ENCODE results near the gene STXBP1. TPM values are rescaled to one million over a fixed set of nuclear protein-coding genes. Genes with fewer than 3 reads are reported as not detected.

STXBP1 gene
- total and polyA plus RNA-seq, 2 of the 8 experiments (the other 6 are each of a cell fraction or from before 2014, with no cell fraction given), result 11.5 to 60.9 TPM

DNA sequence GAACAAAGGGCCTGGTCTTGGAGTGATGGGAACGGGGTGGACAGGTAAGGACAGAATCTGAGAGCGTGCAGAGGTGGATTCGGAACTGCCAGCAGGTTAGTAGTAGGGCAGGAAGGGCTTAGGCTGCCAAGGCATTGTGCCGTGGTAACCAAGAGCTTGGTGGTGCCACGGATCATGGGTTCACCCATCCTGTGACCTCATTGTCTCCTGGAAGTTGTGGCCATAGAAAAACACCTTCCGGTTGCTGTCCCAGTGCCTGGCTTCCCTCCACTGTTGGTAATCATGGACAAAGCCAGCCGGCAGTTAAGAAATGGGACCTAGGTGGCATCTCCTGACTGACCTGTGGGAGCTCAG, 52.2 kb downstream of the STXBP1 start (continued):
- TF ChIP-seq, protein P1, sequence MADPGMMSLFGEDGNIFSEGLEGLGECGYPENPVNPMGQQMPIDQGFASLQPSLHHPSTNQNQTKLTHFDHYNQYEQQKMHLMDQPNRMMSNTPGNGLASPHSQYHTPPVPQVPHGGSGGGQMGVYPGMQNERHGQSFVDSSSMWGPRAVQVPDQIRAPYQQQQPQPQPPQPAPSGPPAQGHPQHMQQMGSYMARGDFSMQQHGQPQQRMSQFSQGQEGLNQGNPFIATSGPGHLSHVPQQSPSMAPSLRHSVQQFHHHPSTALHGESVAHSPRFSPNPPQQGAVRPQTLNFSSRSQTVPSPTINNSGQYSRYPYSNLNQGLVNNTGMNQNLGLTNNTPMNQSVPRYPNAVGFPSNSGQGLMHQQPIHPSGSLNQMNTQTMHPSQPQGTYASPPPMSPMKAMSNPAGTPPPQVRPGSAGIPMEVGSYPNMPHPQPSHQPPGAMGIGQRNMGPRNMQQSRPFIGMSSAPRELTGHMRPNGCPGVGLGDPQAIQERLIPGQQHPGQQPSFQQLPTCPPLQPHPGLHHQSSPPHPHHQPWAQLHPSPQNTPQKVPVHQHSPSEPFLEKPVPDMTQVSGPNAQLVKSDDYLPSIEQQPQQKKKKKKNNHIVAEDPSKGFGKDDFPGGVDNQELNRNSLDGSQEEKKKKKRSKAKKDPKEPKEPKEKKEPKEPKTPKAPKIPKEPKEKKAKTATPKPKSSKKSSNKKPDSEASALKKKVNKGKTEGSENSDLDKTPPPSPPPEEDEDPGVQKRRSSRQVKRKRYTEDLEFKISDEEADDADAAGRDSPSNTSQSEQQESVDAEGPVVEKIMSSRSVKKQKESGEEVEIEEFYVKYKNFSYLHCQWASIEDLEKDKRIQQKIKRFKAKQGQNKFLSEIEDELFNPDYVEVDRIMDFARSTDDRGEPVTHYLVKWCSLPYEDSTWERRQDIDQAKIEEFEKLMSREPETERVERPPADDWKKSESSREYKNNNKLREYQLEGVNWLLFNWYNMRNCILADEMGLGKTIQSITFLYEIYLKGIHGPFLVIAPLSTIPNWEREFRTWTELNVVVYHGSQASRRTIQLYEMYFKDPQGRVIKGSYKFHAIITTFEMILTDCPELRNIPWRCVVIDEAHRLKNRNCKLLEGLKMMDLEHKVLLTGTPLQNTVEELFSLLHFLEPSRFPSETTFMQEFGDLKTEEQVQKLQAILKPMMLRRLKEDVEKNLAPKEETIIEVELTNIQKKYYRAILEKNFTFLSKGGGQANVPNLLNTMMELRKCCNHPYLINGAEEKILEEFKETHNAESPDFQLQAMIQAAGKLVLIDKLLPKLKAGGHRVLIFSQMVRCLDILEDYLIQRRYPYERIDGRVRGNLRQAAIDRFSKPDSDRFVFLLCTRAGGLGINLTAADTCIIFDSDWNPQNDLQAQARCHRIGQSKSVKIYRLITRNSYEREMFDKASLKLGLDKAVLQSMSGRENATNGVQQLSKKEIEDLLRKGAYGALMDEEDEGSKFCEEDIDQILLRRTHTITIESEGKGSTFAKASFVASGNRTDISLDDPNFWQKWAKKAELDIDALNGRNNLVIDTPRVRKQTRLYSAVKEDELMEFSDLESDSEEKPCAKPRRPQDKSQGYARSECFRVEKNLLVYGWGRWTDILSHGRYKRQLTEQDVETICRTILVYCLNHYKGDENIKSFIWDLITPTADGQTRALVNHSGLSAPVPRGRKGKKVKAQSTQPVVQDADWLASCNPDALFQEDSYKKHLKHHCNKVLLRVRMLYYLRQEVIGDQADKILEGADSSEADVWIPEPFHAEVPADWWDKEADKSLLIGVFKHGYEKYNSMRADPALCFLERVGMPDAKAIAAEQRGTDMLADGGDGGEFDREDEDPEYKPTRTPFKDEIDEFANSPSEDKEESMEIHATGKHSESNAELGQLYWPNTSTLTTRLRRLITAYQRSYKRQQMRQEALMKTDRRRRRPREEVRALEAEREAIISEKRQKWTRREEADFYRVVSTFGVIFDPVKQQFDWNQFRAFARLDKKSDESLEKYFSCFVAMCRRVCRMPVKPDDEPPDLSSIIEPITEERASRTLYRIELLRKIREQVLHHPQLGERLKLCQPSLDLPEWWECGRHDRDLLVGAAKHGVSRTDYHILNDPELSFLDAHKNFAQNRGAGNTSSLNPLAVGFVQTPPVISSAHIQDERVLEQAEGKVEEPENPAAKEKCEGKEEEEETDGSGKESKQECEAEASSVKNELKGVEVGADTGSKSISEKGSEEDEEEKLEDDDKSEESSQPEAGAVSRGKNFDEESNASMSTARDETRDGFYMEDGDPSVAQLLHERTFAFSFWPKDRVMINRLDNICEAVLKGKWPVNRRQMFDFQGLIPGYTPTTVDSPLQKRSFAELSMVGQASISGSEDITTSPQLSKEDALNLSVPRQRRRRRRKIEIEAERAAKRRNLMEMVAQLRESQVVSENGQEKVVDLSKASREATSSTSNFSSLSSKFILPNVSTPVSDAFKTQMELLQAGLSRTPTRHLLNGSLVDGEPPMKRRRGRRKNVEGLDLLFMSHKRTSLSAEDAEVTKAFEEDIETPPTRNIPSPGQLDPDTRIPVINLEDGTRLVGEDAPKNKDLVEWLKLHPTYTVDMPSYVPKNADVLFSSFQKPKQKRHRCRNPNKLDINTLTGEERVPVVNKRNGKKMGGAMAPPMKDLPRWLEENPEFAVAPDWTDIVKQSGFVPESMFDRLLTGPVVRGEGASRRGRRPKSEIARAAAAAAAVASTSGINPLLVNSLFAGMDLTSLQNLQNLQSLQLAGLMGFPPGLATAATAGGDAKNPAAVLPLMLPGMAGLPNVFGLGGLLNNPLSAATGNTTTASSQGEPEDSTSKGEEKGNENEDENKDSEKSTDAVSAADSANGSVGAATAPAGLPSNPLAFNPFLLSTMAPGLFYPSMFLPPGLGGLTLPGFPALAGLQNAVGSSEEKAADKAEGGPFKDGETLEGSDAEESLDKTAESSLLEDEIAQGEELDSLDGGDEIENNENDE (IDR thresholded peaks at IDR 0.05; ENCODE audit: insufficient replicate concordance, low read length), result no peak
